Measurements from ENCODE around the gene GLYATL3.

DNA sequence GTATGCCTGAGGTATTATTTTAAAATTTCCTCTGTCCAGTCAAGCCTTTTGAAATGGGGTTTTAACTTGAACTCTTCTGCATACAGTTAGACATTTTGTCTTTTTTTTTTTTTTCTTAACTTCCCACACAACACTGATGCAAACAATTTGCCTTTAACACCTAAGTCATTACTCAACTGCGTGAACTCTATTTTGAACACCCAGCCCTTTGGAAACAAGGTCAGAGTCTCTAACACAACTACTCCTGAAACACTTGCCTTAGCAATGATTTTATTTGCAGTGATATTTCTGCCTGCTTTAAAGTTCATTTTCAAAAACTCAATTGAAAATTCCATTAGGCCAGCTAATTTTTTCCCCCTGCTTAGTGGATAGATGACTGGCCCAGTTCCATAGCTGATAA, 24.2 kb downstream of the GLYATL3 start:
- no peak for TF ChIP-seq ZNF274 (IDR thresholded peaks at IDR 0.05; ENCODE audit: low read depth, low read length)
- no peak for TF ChIP-seq YY1 (IDR thresholded peaks at IDR 0.05; ENCODE audit: insufficient read depth, insufficient read length)
- TF ChIP-seq SUZ12 (IDR thresholded peaks at IDR 0.05; ENCODE audit: extremely low read depth, insufficient read depth, insufficient read length) = no peak
